HEK293 (cell line): ENCODE results near the gene LRRC2.

ENCODE experiments used
- CTCF ChIA-PET: fragments of 350-600 bp; formaldehyde crosslinking; extraction: SDS; loops from one replicate; lab custom pipeline; 2021; ENCODE audit warnings: antibody characterized with exemption; lab: Yijun Ruan, JAX
- POLR2A ChIA-PET: fragments of 300-600 bp; formaldehyde crosslinking; extraction: SDS; loops from one replicate; lab custom pipeline; 2020; ENCODE audit warnings: antibody characterized with exemption, inconsistent platforms; lab: Yijun Ruan, JAX
- H3K27ac ChIP-seq: fragments of 200-500 bp; sonication (Bioruptor generic); 2 replicates; pipeline ENCODE4 v1.5.1; 2014; ENCODE audit warnings: low read depth, low read length, control low read depth, inconsistent platforms; ENCODE audit errors: extremely low read depth
- H3K36me3 ChIP-seq, 2 experiments: fragments of 200-500 bp in 1 of 2; sonication (Bioruptor generic) in 1 of 2; 1 replicate in 1 of 2; 2 replicates in 1 of 2; pipeline ENCODE4 v1.5.1; 2014 to 2017; ENCODE audit warnings: inconsistent platforms in 2 of 2, low read length in 2 of 2; ENCODE audit not compliant: control insufficient read depth in 2 of 2, insufficient read depth in 1 of 2
- H3K4me1 ChIP-seq: fragments of 200-500 bp; sonication (Bioruptor generic); 2 replicates; pipeline ENCODE4 v1.5.1; 2014; ENCODE audit warnings: mild to moderate bottlenecking, low read length, inconsistent platforms; ENCODE audit not compliant: control insufficient read depth, insufficient read depth
- H3K4me3 ChIP-seq: 2 replicates; pipeline ENCODE4 v1.5.1; 2011; ENCODE audit warnings: low read depth, mild to moderate bottlenecking, control low read depth, low read length, moderate library complexity
- H3K9me3 ChIP-seq: fragments of 200-500 bp; sonication (Bioruptor generic); 2 replicates; pipeline ENCODE4 v1.5.1; 2014; ENCODE audit warnings: low read depth, low read length, inconsistent platforms; ENCODE audit not compliant: control insufficient read depth, insufficient read depth
- GLIS2 ChIP-seq: fragments of 450-650 bp; formaldehyde crosslinking; IDR thresholded peaks from 2 replicates; pipeline ENCODE4 v1.5.1; 2016; ENCODE audit warnings: missing biosample characterization, missing genetic modification characterization
- MEIS1 ChIP-seq: sonication (generic); formaldehyde crosslinking; IDR thresholded peaks from 2 replicates; pipeline ENCODE4 v1.8.1; 2022; ENCODE audit warnings: missing genetic modification reagents, mild to moderate bottlenecking, borderline replicate concordance
- RBAK ChIP-seq: fragments of 450-650 bp; formaldehyde crosslinking; IDR thresholded peaks from 2 replicates; pipeline ENCODE4 v1.5.1; 2016; ENCODE audit warnings: missing biosample characterization, missing genetic modification characterization
- WT1 ChIP-seq: fragments of 450-650 bp; formaldehyde crosslinking; IDR thresholded peaks from 2 replicates; pipeline ENCODE4 v1.5.1; 2016; ENCODE audit warnings: missing biosample characterization, missing genetic modification characterization
- ZBTB17 ChIP-seq: fragments of 450-650 bp; formaldehyde crosslinking; IDR thresholded peaks from 2 replicates; pipeline ENCODE4 v1.5.1; 2016; ENCODE audit warnings: missing biosample characterization, missing genetic modification characterization
- ZBTB48 ChIP-seq: fragments of 450-650 bp; formaldehyde crosslinking; IDR thresholded peaks from 2 replicates; pipeline ENCODE4 v1.5.1; 2016; ENCODE audit warnings: missing biosample characterization, missing genetic modification characterization
- ZFP37 ChIP-seq: fragments of 450-650 bp; formaldehyde crosslinking; IDR thresholded peaks from 2 replicates; pipeline ENCODE4 v1.5.1; 2016; ENCODE audit warnings: missing biosample characterization, missing genetic modification characterization
- ZNF114 ChIP-seq: fragments of 450-650 bp; formaldehyde crosslinking; IDR thresholded peaks from 2 replicates; pipeline ENCODE4 v1.5.0; 2017; ENCODE audit warnings: missing biosample characterization, missing genetic modification characterization
- ZNF169 ChIP-seq: fragments of 450-650 bp; formaldehyde crosslinking; IDR thresholded peaks from 2 replicates; pipeline ENCODE4 v1.5.1; 2016; ENCODE audit warnings: missing biosample characterization, missing genetic modification characterization
- ZNF214 ChIP-seq: fragments of 450-650 bp; formaldehyde crosslinking; IDR thresholded peaks from 2 replicates; pipeline ENCODE4 v1.5.1; 2017; ENCODE audit warnings: missing biosample characterization, mild to moderate bottlenecking, missing genetic modification characterization, borderline replicate concordance
- ZNF302 ChIP-seq: fragments of 450-650 bp; formaldehyde crosslinking; IDR thresholded peaks from 2 replicates; pipeline ENCODE4 v1.5.1; 2016; ENCODE audit warnings: missing biosample characterization, missing genetic modification characterization, low read depth
- ZNF350 ChIP-seq: fragments of 450-650 bp; formaldehyde crosslinking; IDR thresholded peaks from 2 replicates; pipeline ENCODE4 v1.5.0; 2017; ENCODE audit warnings: missing biosample characterization, mild to moderate bottlenecking, missing genetic modification characterization
- ZNF433 ChIP-seq: fragments of 450-650 bp; formaldehyde crosslinking; IDR thresholded peaks from 2 replicates; pipeline ENCODE4 v1.5.1; 2016; ENCODE audit warnings: missing biosample characterization, missing genetic modification characterization, low read depth
- ZNF510 ChIP-seq: fragments of 450-650 bp; formaldehyde crosslinking; IDR thresholded peaks from 2 replicates; pipeline ENCODE4 v1.5.1; 2018; ENCODE audit warnings: mild to moderate bottlenecking, missing genetic modification characterization, missing biosample characterization; ENCODE audit not compliant: insufficient replicate concordance
- ZNF548 ChIP-seq: fragments of 450-650 bp; formaldehyde crosslinking; IDR thresholded peaks from 2 replicates; pipeline ENCODE4 v1.5.1; 2016; ENCODE audit warnings: missing biosample characterization, missing genetic modification characterization
- ZNF555 ChIP-seq: fragments of 450-650 bp; formaldehyde crosslinking; conservative IDR thresholded peaks from 2 replicates; pipeline ENCODE4 v1.5.1; 2017; ENCODE audit warnings: missing biosample characterization, mild to moderate bottlenecking, missing genetic modification characterization, inconsistent platforms
- ZNF610 ChIP-seq: fragments of 450-650 bp; formaldehyde crosslinking; IDR thresholded peaks from 2 replicates; pipeline ENCODE4 v1.5.1; 2016; ENCODE audit warnings: missing biosample characterization, missing genetic modification characterization, borderline replicate concordance
- ZNF623 ChIP-seq: fragments of 450-650 bp; formaldehyde crosslinking; IDR thresholded peaks from 2 replicates; pipeline ENCODE4 v1.5.1; 2016; ENCODE audit warnings: missing biosample characterization, missing genetic modification characterization
- ZNF629 ChIP-seq: fragments of 450-650 bp; formaldehyde crosslinking; IDR thresholded peaks from 2 replicates; pipeline ENCODE4 v1.5.1; 2017; ENCODE audit warnings: missing biosample characterization, missing genetic modification characterization
- ZNF654 ChIP-seq: fragments of 450-650 bp; formaldehyde crosslinking; IDR thresholded peaks from 2 replicates; pipeline ENCODE4 v1.5.1; 2016; ENCODE audit warnings: low read depth, missing biosample characterization, missing genetic modification characterization
- ZNF791 ChIP-seq: fragments of 450-650 bp; formaldehyde crosslinking; IDR thresholded peaks from 2 replicates; pipeline ENCODE4 v1.5.1; 2016; ENCODE audit warnings: missing biosample characterization, missing genetic modification characterization
- ZNF830 ChIP-seq: fragments of 450-650 bp; IDR thresholded peaks from 2 replicates; pipeline ENCODE4 v1.5.0; 2018; ENCODE audit warnings: missing biosample characterization, missing genetic modification characterization, low read depth, mild to moderate bottlenecking, moderate library complexity
- ZNF837 ChIP-seq: fragments of 450-650 bp; formaldehyde crosslinking; IDR thresholded peaks from 2 replicates; pipeline ENCODE4 v1.5.1; 2016; ENCODE audit warnings: missing biosample characterization, missing genetic modification characterization
- ZSCAN23 ChIP-seq: fragments of 450-650 bp; formaldehyde crosslinking; IDR thresholded peaks from 2 replicates; pipeline ENCODE4 v1.5.1; 2016; ENCODE audit warnings: missing biosample characterization, missing genetic modification characterization
- TF ChIP-seq, protein P1 (sequence below): fragments of 450-650 bp; formaldehyde crosslinking; IDR thresholded peaks from 2 replicates; pipeline ENCODE4 v1.5.1; 2016; ENCODE audit warnings: missing biosample characterization, missing genetic modification characterization
- TF ChIP-seq, protein P2 (sequence below): fragments of 450-650 bp; formaldehyde crosslinking; IDR thresholded peaks from 2 replicates; pipeline ENCODE4 v1.5.1; 2017; ENCODE audit warnings: missing biosample characterization, missing genetic modification characterization
- TF ChIP-seq, protein P3 (sequence below): fragments of 450-650 bp; formaldehyde crosslinking; IDR thresholded peaks from 2 replicates; pipeline ENCODE4 v1.5.1; 2016; ENCODE audit warnings: missing biosample characterization, missing genetic modification characterization, borderline replicate concordance

LRRC2 gene

GRCh38 chr3:46498916-46499519 is 67.1 kb downstream of the LRRC2 start:
- ChIA-PET POLR2A (no interaction called here), CTCF (interaction anchor here (0.7 to 3.8 kb wide), 3 partner anchors 10 to 121 kb away, joined by 3 to 29 read pairs (median 3); no protein-coding TSS in a partner anchor)
- H3K36me3 ChIP-seq, result no peaks in the 10 kb centered on the region
- no peak overlapping the region for H3K27ac ChIP-seq
- TF ChIP-seq ZNF791 (tag by site-specific recombination) (no peak), ZNF302 (tag by site-specific recombination) (no peak), ZNF214 (no peak), ZSCAN23 (tag by site-specific recombination) (no peak), ZNF830 (tag by site-specific recombination) (no peak), ZNF433 (tag by site-specific recombination) (no peak), ZBTB48 (tag by site-specific recombination) (no peak), ZNF548 (tag by site-specific recombination) (no peak), ZNF629 (tag by site-specific recombination) (no peak), ZNF350 (tag by site-specific recombination) (no peak), ZNF837 (no peak), ZNF169 (no peak), ZNF510 (tag by site-specific recombination) (no peak), ZNF623 (no peak), WT1 (tag by site-specific recombination) (no peak), ZBTB17 (no peak), MEIS1 (no peak), ZFP37 (no peak), ZNF114 (tag by site-specific recombination) (no peak)
- TF ChIP-seq, protein P1, sequence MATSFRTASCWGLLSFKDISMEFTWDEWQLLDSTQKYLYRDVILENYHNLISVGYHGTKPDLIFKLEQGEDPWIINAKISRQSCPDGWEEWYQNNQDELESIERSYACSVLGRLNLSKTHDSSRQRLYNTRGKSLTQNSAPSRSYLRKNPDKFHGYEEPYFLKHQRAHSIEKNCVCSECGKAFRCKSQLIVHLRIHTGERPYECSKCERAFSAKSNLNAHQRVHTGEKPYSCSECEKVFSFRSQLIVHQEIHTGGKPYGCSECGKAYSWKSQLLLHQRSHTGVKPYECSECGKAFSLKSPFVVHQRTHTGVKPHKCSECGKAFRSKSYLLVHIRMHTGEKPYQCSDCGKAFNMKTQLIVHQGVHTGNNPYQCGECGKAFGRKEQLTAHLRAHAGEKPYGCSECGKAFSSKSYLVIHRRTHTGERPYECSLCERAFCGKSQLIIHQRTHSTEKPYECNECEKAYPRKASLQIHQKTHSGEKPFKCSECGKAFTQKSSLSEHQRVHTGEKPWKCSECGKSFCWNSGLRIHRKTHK (tag by site-specific recombination), result no peak
- no peak overlapping the region for H3K4me3 ChIP-seq
- no peaks in the 10 kb centered on the region for H3K4me1 ChIP-seq
- no peaks in the 10 kb centered on the region for H3K9me3 ChIP-seq

DNA sequence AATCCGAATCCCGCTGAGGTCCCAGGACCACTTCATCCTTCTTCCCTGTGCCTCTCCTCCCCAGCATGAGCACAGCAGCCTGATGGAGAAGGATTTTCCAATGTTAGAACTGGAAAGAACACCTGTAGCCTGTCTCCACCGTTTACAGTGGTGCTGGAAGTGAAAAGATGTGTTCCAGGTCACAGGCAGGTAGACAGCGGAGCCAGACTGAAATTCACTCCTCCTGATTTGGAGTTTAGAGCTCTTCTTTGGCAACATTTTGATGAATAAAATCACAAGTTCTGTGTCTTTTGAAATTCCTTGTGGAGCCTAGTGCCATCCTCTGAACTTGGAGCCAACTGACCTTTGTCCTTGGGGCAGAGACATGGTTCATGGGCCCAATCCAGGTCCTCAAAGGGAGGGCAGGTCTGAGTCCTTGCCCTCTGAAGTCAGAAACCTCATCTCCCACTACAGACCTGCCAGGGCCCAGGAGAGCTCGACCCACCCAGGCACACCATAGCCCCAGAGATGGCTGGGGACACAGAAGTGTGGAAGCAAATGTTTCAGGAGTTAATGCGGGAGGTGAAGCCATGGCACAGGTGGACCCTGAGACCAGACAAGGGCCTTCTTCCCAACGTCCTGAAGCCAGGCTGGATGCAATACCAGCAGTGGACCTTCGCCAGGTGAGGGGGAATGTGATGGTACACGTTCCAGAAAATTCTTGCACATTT is 68.4 kb downstream of the LRRC2 start, which contains the start of gene RTP3:
TSS of gene RTP3 (plus strand) at position 421 of the 710 bp plus-strand sequence. CDS start at position 508, 87 bp downstream.
- ChIA-PET CTCF (interaction anchor here (1.1 to 3.8 kb wide), 2 partner anchors 9 to 87 kb away, joined by 3 to 29 read pairs; no protein-coding TSS in a partner anchor), POLR2A (no interaction called here)
- Histone ChIP-seq H3K9me3 (no peaks in the 10 kb centered on the region), H3K27ac (no peak within 1 kb of the TSS), H3K36me3 (no peaks in the 10 kb centered on the region), H3K4me1 (no peaks in the 10 kb centered on the region), H3K4me3 (no peak within 1 kb of the TSS)
- TF ChIP-seq, protein P2, sequence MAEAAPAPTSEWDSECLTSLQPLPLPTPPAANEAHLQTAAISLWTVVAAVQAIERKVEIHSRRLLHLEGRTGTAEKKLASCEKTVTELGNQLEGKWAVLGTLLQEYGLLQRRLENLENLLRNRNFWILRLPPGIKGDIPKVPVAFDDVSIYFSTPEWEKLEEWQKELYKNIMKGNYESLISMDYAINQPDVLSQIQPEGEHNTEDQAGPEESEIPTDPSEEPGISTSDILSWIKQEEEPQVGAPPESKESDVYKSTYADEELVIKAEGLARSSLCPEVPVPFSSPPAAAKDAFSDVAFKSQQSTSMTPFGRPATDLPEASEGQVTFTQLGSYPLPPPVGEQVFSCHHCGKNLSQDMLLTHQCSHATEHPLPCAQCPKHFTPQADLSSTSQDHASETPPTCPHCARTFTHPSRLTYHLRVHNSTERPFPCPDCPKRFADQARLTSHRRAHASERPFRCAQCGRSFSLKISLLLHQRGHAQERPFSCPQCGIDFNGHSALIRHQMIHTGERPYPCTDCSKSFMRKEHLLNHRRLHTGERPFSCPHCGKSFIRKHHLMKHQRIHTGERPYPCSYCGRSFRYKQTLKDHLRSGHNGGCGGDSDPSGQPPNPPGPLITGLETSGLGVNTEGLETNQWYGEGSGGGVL (tag by site-specific recombination), result no peak
- TF ChIP-seq, protein P3, sequence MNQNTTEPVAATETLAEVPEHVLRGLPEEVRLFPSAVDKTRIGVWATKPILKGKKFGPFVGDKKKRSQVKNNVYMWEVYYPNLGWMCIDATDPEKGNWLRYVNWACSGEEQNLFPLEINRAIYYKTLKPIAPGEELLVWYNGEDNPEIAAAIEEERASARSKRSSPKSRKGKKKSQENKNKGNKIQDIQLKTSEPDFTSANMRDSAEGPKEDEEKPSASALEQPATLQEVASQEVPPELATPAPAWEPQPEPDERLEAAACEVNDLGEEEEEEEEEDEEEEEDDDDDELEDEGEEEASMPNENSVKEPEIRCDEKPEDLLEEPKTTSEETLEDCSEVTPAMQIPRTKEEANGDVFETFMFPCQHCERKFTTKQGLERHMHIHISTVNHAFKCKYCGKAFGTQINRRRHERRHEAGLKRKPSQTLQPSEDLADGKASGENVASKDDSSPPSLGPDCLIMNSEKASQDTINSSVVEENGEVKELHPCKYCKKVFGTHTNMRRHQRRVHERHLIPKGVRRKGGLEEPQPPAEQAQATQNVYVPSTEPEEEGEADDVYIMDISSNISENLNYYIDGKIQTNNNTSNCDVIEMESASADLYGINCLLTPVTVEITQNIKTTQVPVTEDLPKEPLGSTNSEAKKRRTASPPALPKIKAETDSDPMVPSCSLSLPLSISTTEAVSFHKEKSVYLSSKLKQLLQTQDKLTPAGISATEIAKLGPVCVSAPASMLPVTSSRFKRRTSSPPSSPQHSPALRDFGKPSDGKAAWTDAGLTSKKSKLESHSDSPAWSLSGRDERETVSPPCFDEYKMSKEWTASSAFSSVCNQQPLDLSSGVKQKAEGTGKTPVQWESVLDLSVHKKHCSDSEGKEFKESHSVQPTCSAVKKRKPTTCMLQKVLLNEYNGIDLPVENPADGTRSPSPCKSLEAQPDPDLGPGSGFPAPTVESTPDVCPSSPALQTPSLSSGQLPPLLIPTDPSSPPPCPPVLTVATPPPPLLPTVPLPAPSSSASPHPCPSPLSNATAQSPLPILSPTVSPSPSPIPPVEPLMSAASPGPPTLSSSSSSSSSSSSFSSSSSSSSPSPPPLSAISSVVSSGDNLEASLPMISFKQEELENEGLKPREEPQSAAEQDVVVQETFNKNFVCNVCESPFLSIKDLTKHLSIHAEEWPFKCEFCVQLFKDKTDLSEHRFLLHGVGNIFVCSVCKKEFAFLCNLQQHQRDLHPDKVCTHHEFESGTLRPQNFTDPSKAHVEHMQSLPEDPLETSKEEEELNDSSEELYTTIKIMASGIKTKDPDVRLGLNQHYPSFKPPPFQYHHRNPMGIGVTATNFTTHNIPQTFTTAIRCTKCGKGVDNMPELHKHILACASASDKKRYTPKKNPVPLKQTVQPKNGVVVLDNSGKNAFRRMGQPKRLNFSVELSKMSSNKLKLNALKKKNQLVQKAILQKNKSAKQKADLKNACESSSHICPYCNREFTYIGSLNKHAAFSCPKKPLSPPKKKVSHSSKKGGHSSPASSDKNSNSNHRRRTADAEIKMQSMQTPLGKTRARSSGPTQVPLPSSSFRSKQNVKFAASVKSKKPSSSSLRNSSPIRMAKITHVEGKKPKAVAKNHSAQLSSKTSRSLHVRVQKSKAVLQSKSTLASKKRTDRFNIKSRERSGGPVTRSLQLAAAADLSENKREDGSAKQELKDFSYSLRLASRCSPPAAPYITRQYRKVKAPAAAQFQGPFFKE (tag by site-specific recombination), result no peak
- no peak for TF ChIP-seq ZNF654 (tag by site-specific recombination)
- TF ChIP-seq GLIS2, result no peak
- TF ChIP-seq ZNF433 (tag by site-specific recombination), result no peak
- no peak for TF ChIP-seq ZNF214
- TF ChIP-seq RBAK (tag by site-specific recombination), result no peak
- no peak for TF ChIP-seq ZNF610 (tag by site-specific recombination)
- TF ChIP-seq ZNF555, result no peak
